DOHH2 (cell line): ENCODE measurements around the gene GRIK2.

Experiments
- H3F3A ChIP-seq: fragments of 200-600 bp; sonication (generic), shearing (Covaris generic); 2 replicates; pipeline ENCODE4 v1.6.0; 2016; ENCODE audit warnings: antibody characterized with exemption, mild to moderate bottlenecking; ENCODE audit not compliant: control insufficient read depth, insufficient read depth
- H3K27ac ChIP-seq: fragments of 200-600 bp; sonication (generic); 2 replicates; pipeline ENCODE4 v1.5.1; 2014; ENCODE audit warnings: low read depth, mild to moderate bottlenecking, low read length, moderate library complexity
- H3K27me3 ChIP-seq: fragments of 200-600 bp; sonication (generic); 2 replicates; pipeline ENCODE4 v1.6.1; 2014; ENCODE audit warnings: mild to moderate bottlenecking, low read length, mixed read lengths; ENCODE audit not compliant: control insufficient read depth
- H3K36me3 ChIP-seq: fragments of 200-600 bp; sonication (generic); 2 replicates; pipeline ENCODE4 v1.6.1; 2014; ENCODE audit warnings: mild to moderate bottlenecking, low read length, moderate library complexity, mixed read lengths; ENCODE audit not compliant: control insufficient read depth
- H3K4me1 ChIP-seq: fragments of 200-600 bp; sonication (generic); 2 replicates; pipeline ENCODE4 v1.6.1; 2014; ENCODE audit warnings: mild to moderate bottlenecking, low read length, mixed read lengths; ENCODE audit not compliant: control insufficient read depth
- H3K4me2 ChIP-seq: fragments of 200-600 bp; sonication (generic); 2 replicates; pipeline ENCODE4 v1.6.0; 2014; ENCODE audit warnings: mild to moderate bottlenecking, low read length, moderate library complexity
- H3K4me3 ChIP-seq: fragments of 200-600 bp; sonication (generic); 2 replicates; pipeline ENCODE4 v1.5.1; 2014; ENCODE audit warnings: mild to moderate bottlenecking, low read length, mixed read lengths
- H3K79me2 ChIP-seq: fragments of 200-600 bp; sonication (generic); 2 replicates; pipeline ENCODE4 v1.6.1; 2014; ENCODE audit warnings: mild to moderate bottlenecking, low read length, mixed read lengths; ENCODE audit not compliant: control insufficient read depth
- H3K9me2 ChIP-seq: fragments of 200-600 bp; sonication (generic); replicated peaks from 2 replicates; pipeline ENCODE4 v1.6.1; 2014; ENCODE audit warnings: mild to moderate bottlenecking, low read length, mixed read lengths; ENCODE audit not compliant: control insufficient read depth
- H3K9me3 ChIP-seq: fragments of 200-600 bp; sonication (generic); 2 replicates; pipeline ENCODE4 v1.6.1; 2014; ENCODE audit warnings: antibody characterized with exemption, low read length, mixed read lengths; ENCODE audit not compliant: control insufficient read depth, insufficient read depth
- H4K20me1 ChIP-seq: fragments of 200-600 bp; sonication (generic); 2 replicates; pipeline ENCODE4 v1.6.0; 2014; ENCODE audit warnings: low read depth, mild to moderate bottlenecking, antibody characterized with exemption, low read length, moderate library complexity; ENCODE audit not compliant: control insufficient read depth, insufficient read depth
- CTCF ChIP-seq: fragments of 200-600 bp; sonication (generic); IDR thresholded peaks from one replicate; pipeline ENCODE4 v1.5.1; 2014; ENCODE audit warnings: antibody characterized with exemption, mild to moderate bottlenecking, low read depth, low read length; ENCODE audit not compliant: poor library complexity, severe bottlenecking
- EZH2phosphoT487 ChIP-seq: fragments of 200-600 bp; sonication (generic); IDR thresholded peaks from 2 replicates; pipeline ENCODE4 v1.6.1; 2017; ENCODE audit warnings: borderline replicate concordance, mild to moderate bottlenecking, antibody characterized with exemption, low read length, moderate library complexity, mixed read lengths

Gene GRIK2

GRCh38 chr6:101879782-101880181 lies 486.3 kb downstream of the GRIK2 start:
- Histone ChIP-seq H3K36me3 (no peaks in the 10 kb centered on the region), H3K4me2 (no peak overlapping the region), H3K79me2 (no peaks in the 10 kb centered on the region), H3K4me1 (no peaks in the 10 kb centered on the region), H3K27me3 (no peaks in the 10 kb centered on the region), H3F3A (no peaks in the 10 kb centered on the region), H3K27ac (no peak overlapping the region), H3K9me2 (no peaks in the 10 kb centered on the region), H4K20me1 (no peaks in the 10 kb centered on the region), H3K4me3 (no peak overlapping the region), H3K9me3 (no peaks in the 10 kb centered on the region)
- no peak for TF ChIP-seq EZH2phosphoT487
- TF ChIP-seq CTCF: no peak

- Histone ChIP-seq H3K9me2 (no peaks in the 10 kb centered on the region), H3K4me2 (no peak overlapping the region), H3K79me2 (no peaks in the 10 kb centered on the region), H3F3A (no peaks in the 10 kb centered on the region), H3K27ac (no peak overlapping the region), H3K4me1 (no peaks in the 10 kb centered on the region), H3K9me3 (no peaks in the 10 kb centered on the region), H4K20me1 (no peaks in the 10 kb centered on the region), H3K27me3 (no peaks in the 10 kb centered on the region), H3K4me3 (no peak overlapping the region), H3K36me3 (no peaks in the 10 kb centered on the region)
- TF ChIP-seq EZH2phosphoT487: no peak
- no peak for TF ChIP-seq CTCF
These were observed 490.0 kb downstream of the GRIK2 start for GRCh38 chr6:101883505-101883904.

- Histone ChIP-seq H3K9me3 (no peaks in the 10 kb centered on the region), H3K4me1 (no peaks in the 10 kb centered on the region), H3K4me2 (no peak overlapping the region), H3K36me3 (no peaks in the 10 kb centered on the region), H3K4me3 (no peak overlapping the region), H4K20me1 (no peaks in the 10 kb centered on the region), H3F3A (no peaks in the 10 kb centered on the region), H3K27me3 (no peaks in the 10 kb centered on the region), H3K79me2 (no peaks in the 10 kb centered on the region), H3K27ac (no peak overlapping the region), H3K9me2 (no peaks in the 10 kb centered on the region)
- TF ChIP-seq CTCF (no peak), EZH2phosphoT487 (no peak)
These were observed 494.0 kb downstream of the GRIK2 start for GRCh38 chr6:101887532-101887931.
